Left lobe of liver (tissue), 2 donors: ENCODE measurements around the gene COPE. TPM values are rescaled to one million over a fixed set of nuclear protein-coding genes. Genes with fewer than 3 reads are reported as not detected.
A peak's percentile ranks its signal among the peaks of the same experiment; 100 is the strongest.

ENCODE experiments used
- ATAC-seq: fragments of 200-7000 bp; cut with Tn5 transposase; one replicate; pipeline ENCODE4 v1.9.1; 2020; ENCODE audit warnings: mild to moderate bottlenecking, moderate library complexity
- DNase-seq: peaks from one replicate; pipeline ENCODE4 v3.0.0-alpha.2; 2020; ENCODE audit warnings: low spot score
- total RNA-seq: library from RNA; stranded (reverse); gene quantifications from one replicate; pipeline ENCODE4 v1.2.1, GENCODE V29; 2021
- donor health status: DM: no; HTN: no; CAD: no; lungs with moderate emphysema.
- donor health status: DM: no; HTN: yes; CAD: no.

The COPE gene
- total RNA-seq, 1 donor from 2014 or later, result 113 TPM

DNA sequence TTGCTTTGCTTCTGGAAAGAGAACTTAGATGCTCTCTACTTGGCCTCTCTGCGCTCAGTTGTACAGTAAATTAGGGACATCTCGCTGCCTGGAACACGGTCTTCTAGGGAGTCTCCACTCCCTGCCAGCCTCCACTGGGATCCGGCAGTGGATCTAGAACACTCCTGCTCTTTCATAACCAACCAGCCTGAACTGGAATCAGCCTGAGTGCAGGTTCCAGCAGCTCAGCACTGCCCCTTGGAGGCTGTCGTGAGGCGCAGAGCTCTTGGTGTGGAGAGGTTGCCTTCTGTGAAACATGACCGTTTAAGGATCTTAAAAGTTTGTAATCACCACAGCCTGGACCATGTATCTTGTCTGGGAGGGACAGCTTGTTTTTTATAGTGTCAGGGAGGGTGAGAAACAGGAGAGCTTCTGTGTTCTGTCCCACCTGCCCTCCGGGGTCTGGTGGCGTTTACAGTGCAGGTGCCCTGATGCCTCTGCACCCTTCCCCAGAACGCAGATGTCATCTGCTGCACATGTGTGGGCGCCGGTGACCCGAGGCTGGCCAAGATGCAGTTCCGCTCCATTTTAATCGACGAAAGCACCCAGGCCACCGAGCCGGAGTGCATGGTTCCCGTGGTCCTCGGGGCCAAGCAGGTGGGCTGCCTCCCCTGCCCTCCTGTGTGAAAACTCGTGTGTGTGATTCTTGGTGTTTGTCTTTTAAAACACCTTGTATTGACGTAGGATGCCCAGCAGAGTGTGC is 62.6 kb downstream of the COPE start:
- ATAC-seq (peak; percentile 49), DNase-seq (no peak)

DNA sequence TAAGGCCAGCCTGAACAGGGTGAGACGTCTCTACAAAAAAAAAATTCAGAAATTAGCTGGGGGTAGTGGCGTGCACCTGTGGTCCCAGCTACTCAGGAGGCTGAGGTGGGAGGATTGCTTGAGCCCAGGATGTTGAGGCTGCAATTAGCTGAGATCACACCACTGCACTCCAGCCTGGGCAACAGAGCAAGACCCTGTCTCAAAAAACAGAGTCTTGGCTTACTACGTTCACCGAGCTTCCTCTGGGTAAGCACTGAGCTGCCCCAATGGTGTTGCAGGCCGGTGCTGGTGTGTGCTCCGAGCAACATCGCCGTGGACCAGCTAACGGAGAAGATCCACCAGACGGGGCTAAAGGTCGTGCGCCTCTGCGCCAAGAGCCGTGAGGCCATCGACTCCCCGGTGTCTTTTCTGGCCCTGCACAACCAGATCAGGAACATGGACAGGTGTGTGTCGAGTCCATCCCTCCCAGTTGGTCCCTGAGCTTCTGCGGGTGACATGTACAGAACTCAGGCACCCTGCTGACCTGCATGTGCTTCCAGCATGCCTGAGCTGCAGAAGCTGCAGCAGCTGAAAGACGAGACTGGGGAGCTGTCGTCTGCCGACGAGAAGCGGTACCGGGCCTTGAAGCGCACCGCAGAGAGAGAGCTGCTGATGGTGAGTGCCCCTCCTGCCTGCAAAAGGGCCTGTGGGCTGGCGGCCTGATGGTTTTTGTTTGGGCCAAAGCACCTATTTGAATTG is 63.4 kb downstream of the COPE start:
- DNase-seq, result no peak
- peak; percentile 72 for ATAC-seq

DNA sequence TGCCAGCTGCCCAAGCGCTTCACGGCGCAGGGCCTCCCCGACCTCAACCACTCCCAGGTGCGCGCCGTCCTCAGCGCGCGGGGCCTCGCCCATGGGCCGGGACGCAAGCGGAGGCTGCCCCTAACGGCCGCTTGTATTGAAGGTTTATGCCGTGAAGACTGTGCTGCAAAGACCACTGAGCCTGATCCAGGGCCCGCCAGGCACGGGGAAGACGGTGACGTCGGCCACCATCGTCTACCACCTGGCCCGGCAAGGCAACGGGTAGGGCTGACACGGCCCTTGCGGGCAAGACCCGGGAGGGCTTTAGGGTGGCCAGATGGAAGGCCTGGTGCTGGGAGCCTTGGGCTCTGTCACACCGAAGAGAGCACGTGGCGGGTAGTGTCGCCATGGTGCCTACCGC is 64.2 kb downstream of the COPE start:
- DNase-seq, result no peak
- ATAC-seq, result no peak

DNA sequence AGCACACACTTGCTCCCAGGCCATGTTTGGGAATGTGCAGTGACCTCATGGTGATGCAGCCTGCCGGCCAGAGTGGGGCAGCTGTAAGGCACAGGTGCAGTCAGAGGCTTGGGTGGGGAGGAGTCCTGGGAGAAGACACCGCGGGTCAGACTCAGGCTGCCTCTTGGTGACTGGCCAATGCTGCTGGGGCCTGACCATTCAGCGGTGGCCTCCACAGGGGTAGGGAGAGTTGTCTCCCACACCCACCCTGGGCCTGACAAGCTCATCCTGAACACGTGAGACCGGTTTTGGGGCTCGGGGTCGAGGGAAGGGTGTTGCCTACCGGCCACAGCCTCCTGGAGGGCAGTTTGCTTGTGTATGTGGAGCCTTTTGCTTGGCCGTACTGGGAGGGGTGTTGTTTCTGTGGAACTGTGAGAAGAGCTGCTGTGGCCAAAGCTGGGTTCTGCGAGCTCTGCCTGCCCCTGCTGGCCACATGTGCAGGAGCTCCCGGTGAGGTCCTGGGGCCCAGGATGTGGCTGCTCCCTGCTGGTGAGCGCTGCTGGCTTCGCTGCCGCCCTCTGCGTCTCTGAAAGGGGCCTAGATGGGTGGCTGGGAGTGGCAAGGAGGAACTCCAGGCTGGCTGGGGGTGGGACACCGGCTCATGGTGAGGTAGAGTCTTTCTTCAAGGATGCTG is 65.3 kb downstream of the COPE start:
- ATAC-seq, result no peak
- no peak for DNase-seq

DNA sequence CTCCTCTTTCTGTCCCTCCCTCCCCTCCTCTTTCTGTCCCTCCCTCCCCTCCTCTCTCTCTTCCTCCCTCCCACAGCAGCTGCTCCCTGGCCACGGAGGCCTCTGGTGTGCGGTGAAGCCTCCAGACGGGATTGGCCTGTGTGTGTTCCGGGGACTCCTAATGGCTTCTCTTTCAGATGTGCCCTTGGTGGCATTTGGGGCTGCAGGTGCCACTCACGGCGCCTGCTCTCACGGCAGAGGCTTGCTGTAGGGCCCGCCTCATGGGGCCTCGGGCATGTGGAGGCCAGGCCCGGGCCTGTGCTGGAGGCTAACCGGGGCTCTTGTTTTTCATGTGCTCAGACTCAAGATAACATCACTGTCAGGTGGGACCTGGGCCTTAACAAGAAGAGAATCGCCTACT is 66.5 kb downstream of the COPE start:
- no peak for ATAC-seq
- DNase-seq, result no peak

DNA sequence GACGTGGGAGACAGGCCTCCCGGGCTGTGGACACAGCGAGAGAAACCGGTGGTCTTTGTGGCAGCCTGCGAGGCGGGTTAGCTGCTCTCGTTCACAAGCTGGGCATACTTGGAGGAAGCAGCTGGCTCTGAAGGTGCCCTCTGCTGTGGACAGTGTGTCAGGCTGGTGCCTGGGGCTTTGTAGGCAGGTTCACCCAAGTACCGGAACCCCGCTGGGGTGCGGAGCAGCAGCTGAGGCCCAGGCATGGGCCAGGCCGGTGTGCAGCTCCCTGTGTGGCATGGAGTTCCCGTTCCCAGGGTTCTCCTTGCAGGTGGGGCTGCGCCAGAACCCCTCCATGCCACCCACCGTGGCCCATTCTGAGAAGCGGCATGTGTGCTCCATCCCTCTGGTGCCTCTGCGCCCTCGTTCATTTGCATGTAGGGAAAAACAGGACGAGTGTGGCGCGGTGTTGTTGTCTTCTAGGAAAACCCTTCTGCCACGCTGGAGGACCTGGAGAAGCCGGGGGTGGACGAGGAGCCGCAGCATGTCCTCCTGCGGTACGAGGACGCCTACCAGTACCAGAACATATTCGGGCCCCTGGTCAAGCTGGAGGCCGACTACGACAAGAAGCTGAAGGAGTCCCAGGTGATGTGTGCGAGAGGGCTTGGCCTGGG is 67.4 kb downstream of the COPE start:
- no peak for DNase-seq
- ATAC-seq, result no peak

DNA sequence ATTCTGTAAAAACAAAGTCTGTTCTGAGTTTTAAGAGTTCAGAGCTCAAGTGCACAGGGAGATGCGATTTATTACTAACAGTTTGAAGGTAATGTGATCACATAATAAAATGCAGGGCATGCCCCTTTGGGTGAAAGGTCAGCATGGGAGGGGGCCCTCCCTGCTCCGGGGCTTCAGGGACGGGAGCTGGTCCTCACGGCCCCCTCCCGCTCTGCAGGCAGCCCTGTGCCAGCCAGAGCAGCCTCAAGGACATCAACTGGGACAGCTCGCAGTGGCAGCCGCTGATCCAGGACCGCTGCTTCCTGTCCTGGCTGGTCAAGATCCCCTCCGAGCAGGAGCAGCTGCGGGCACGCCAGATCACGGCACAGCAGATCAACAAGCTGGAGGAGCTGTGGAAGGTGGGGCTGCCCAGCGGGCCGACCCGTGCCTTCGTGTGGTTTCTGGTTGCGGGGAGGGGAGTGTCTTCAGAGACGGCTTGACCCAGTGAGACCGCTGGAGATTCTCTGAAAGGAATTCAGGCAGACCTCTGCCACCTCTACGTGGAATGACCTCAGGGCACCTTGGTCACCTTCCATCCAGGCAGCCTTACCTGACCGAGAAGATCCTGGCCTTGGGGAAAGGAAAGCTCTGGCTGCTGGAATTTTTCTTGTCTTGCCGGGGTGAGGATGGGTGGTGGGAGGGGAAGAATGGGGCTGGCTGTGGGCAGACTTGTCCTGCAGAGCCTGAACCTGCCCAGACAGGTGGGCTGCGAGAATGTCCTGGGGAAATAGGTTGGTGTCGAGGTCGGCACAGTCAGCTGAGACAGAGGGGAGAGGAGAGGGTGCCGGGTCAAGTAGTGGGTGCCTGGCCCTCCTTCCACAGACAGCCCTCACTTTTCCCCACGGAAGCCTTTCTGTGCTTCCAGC is 68.5 kb downstream of the COPE start:
- DNase-seq (no peak), ATAC-seq (no peak)

DNA sequence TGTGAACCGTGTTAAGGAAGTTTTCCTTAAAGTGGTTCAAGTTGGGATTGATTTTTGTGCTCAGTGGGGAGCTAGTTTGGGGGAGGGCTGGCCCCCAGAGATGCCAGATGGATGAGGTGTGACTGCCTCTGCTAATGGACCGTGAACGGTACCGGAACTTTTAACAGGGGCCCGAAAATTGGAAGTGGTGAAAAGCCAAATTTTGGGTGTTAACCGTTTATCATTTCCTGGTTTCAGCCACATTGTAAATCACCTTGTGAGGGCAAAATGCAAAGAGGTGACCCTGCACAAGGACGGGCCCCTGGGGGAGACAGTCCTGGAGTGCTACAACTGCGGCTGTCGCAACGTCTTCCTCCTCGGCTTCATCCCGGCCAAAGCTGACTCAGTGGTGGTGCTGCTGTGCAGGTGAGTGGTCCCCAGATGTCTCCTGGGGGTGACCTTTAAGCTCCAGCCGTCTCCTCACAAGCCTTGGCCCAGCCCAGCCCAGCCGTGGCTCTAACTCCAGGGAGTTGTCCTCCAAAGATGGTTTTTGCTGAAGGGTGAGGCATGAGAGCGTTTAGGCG is 69.3 kb downstream of the COPE start:
- ATAC-seq, result no peak
- no peak for DNase-seq

Other genes with a start within 250 kb of the COPE start
- 6.2 TPM for gene CRTC1, start 235.7 kb downstream of the COPE start, total RNA-seq
- gene COMP, start 128.1 kb downstream of the COPE start, total RNA-seq, result not detected
- gene UPF1, start 87.4 kb downstream of the COPE start, total RNA-seq, result 43.5 TPM
- 0.08 TPM for gene CERS1, start 23.2 kb downstream of the COPE start, total RNA-seq
- gene DDX49, start 328 bp upstream of the COPE start, total RNA-seq, result 18.9 TPM
- gene HOMER3, start 21.8 kb upstream of the COPE start, total RNA-seq, result 2.8 TPM
- gene SUGP2, start 114.1 kb upstream of the COPE start, total RNA-seq, result 35.4 TPM
- 50.9 TPM for gene ARMC6, start 114.2 kb upstream of the COPE start, total RNA-seq
- gene SLC25A42, start 144.6 kb upstream of the COPE start, total RNA-seq, result 77.8 TPM
- gene TMEM161A, start 219.1 kb upstream of the COPE start, total RNA-seq, result 24.9 TPM